RWPE1 (cell line): ENCODE data around the gene VPS37D.

Experiments
- CTCF ChIA-PET: fragments of 350-600 bp; sonication (Branson Sonifier 250); formaldehyde crosslinking; extraction: SDS; loops from one replicate; lab custom pipeline; 2021; lab: Yijun Ruan, JAX
- POLR2A ChIA-PET: fragments of 400-600 bp; formaldehyde crosslinking; extraction: SDS; loops from one replicate; lab custom pipeline; 2020; ENCODE audit warnings: antibody characterized with exemption; ENCODE audit not compliant: low non-redundant PET; lab: Yijun Ruan, JAX
- DNase-seq: peaks from one replicate; pipeline ENCODE4 v3.0.0; 2012; ENCODE audit warnings: low spot score
- H3K27ac ChIP-seq: fragments of 450-650 bp; 2 replicates; pipeline ENCODE4 v1.5.1; 2017
- TF ChIP-seq, protein P1 (sequence below): fragments of 450-650 bp; conservative IDR thresholded peaks from 2 replicates; pipeline ENCODE4 v1.5.1; 2017; ENCODE audit warnings: low read depth, mild to moderate bottlenecking

VPS37D gene

DNA sequence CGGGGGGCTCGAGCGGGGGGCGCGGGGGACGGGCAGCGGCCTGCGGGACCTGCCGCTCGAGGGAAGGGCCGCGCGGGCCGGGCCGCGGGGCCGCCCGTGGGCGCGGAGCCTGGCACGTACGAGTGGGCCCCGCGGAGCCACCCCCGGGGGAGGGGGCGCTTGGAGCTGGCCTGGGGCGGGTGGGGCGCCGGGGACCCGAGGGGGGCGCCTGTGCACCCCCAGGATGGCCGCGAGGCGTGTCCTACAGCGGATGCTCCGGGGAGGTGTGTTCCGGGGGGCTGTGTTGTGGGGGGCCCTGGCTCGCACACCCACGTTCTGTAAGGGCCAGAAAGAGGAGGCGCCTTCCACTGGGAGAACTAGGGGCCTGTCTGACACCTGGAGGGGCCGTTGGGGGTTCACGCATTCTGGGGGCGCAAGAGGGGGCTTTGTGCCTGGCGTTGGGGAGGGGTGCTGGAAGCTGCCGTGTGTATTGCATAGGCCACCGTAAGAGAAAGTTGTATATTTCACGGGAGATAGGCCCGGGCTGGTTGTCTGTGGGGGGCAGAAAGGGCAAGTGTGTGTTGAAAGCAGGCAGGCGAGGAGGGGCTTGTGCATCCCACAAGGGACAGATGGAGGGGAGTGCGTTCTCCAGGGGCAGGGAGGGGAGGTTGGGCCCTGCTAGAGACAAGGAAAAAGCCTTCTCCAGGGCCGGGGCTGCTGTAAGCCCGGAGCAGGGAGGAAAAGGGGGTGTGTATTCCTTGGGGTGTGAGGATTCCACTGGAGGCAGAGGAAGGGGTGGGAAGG lies 663 bp downstream of the VPS37D start:
- DNase-seq, result no peak
- TF ChIP-seq, protein P1, sequence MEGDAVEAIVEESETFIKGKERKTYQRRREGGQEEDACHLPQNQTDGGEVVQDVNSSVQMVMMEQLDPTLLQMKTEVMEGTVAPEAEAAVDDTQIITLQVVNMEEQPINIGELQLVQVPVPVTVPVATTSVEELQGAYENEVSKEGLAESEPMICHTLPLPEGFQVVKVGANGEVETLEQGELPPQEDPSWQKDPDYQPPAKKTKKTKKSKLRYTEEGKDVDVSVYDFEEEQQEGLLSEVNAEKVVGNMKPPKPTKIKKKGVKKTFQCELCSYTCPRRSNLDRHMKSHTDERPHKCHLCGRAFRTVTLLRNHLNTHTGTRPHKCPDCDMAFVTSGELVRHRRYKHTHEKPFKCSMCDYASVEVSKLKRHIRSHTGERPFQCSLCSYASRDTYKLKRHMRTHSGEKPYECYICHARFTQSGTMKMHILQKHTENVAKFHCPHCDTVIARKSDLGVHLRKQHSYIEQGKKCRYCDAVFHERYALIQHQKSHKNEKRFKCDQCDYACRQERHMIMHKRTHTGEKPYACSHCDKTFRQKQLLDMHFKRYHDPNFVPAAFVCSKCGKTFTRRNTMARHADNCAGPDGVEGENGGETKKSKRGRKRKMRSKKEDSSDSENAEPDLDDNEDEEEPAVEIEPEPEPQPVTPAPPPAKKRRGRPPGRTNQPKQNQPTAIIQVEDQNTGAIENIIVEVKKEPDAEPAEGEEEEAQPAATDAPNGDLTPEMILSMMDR, result no peak
- H3K27ac ChIP-seq, result peak overlapping the region; percentile 44; the same call in 1 of the 2 replicates
- ChIA-PET CTCF (interaction anchor here (0.5 to 2.6 kb wide), 15 partner anchors 8 to 63 kb away, joined by 3 to 16 read pairs (median 4); partner anchors contain the start of genes MLXIPL and STX1A), POLR2A (no interaction called here)

DNA sequence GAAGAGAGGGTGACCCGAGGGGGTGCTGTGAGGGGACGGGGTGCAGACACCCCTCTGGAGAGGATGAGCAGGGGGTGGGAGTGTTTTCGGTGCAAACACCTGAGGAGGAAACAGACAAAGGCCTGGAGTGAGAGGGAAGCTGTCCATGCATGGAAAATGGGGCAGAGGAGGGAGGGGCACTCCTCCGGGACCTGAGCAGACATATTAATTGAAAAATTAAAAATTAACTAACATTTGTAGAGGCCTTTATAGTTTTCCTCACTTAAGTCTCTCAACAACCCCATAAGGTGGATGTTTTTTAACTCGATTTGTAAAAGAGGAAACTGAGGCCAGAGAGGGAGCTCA lies 1.2 kb downstream of the VPS37D start:
- DNase-seq, result no peak
- H3K27ac ChIP-seq, result peak overlapping the region; percentile 44; the same call in 1 of the 2 replicates
- TF ChIP-seq, protein P1, result no peak
- CTCF ChIA-PET, result interaction anchor here (0.5 to 2.8 kb wide), 4 partner anchors 40 to 62 kb away, joined by 3 to 19 read pairs (median 8); partner anchors contain the start of gene STX1A
- POLR2A ChIA-PET, result no interaction called here

DNA sequence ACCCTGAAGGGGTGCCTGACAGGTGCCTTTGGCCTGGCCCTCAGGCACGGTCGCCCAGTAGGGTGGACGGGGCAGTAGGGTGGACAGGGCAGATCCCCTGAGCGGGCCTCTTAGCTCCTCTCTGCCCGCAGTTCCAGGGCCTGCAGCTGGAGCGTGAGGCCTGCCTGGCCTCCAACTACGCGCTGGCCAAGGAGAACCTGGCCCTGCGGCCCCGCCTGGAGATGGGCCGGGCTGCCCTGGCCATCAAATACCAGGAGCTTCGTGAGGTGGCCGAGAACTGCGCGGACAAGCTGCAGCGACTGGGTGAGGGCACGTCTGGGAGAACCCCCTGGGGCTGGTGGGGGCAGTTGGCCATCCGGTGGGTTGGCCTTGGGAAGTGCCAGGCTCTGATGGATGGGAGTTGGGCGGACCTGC lies 1.7 kb downstream of the VPS37D start:
- CTCF ChIA-PET, result interaction anchor here (0.6 to 2.8 kb wide), 3 partner anchors 40 to 62 kb away, joined by 3 to 19 read pairs (median 10); partner anchors contain the start of gene STX1A
- TF ChIP-seq, protein P1, result no peak
- DNase-seq, result no peak
- POLR2A ChIA-PET, result no interaction called here
- no peak overlapping the region for H3K27ac ChIP-seq

DNA sequence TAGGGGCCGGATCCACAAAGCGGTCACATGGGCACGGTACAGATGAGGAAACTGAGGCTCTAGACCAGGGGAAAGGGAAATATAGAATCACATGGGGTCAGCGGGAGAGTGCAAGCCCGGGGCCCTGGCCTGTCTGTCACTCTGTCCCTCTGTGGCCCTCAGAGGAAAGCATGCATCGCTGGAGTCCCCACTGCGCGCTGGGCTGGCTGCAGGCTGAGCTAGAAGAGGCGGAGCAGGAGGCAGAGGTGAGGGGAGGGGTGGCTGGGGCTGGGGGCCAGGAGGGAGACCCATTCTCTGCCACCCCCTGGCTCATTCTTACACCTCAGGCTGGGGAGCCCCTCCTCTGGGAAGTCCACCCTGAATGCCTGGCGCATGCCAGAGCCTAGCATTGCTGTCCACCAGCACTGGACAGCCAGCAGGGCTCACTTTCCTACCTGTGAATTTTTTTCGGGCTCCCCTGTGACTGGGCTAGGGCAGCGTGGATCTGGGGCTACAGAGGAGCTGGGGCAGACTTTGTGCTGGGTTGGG lies 2.3 kb downstream of the VPS37D start:
- CTCF ChIA-PET, result interaction anchor here (1.7 to 2.8 kb wide), 2 partner anchors 41 to 63 kb away, joined by 7 to 19 read pairs; no protein-coding TSS in a partner anchor

DNA sequence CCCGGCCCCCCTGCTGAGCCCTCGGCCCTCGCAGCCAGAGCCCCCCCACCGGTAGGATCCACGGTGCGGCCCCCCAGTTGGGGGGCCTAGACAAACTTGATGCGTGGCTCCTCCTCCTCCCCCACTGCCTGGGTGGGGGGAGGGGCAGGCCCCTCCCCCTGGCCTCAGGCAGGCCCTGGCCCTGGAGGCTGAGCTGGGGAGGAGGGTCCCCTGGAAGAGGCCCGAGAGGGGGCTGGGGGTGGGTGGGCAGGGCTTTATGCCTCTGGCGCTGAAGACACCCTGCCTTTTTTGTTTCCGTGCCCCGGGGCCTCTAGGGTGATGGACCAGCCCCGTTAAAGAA lies 3.7 kb downstream of the VPS37D start:
- TF ChIP-seq, protein P1, result no peak
- ChIA-PET CTCF (interaction anchor here (1.7 to 2.8 kb wide), 2 partner anchors 42 to 64 kb away, joined by 7 to 19 read pairs; no protein-coding TSS in a partner anchor), POLR2A (no interaction called here)
- no peak overlapping the region for H3K27ac ChIP-seq
- no peak for DNase-seq

More for the DNA sequence above, 2.3 kb downstream of the VPS37D start:
- peak overlapping the region; percentile 13; the same call in 1 of the 2 replicates for H3K27ac ChIP-seq
- no peak for DNase-seq
- POLR2A ChIA-PET, result no interaction called here
- TF ChIP-seq, protein P1, result no peak

DNA sequence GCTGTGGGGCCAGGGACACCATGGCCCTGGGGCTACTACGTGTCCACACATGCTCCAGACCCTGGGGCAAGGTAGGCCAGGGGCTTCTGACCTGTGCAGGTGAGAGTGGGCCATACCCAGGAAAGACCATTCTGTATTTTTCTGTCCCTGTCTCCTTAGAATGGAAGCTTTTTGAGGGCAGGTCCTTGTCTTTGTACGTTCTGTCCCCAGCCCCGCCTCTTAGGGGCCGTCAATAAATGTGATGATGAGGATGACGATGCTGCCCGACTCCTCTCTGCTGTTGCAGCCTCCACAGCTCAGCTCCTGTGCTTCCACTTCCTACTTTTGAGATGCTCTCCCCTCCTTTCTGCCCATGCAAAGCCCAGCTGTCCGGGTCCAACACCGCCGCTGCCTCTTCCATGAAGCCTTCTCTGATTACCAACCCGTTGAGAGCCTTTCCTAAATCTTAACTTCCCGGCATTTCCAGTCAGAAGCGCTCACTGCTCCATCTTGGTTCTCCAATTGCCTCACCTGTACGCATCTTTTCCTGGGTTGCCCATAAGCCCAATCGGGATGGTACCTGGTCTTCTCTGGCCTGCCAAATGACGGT lies 4.3 kb downstream of the VPS37D start:
- H3K27ac ChIP-seq, result no peak overlapping the region
- TF ChIP-seq, protein P1, result no peak
- CTCF ChIA-PET, result interaction anchor here (0.7 to 1.7 kb wide), 2 partner anchors 43 to 65 kb away, joined by 3 to 7 read pairs; no protein-coding TSS in a partner anchor
- no peak for DNase-seq
- POLR2A ChIA-PET, result no interaction called here
